ENCODE data around the gene KCNJ13. TPM values are rescaled to one million over a fixed set of nuclear protein-coding genes. Genes with fewer than 3 reads are reported as not detected.

Gene KCNJ13
- polyA plus RNA-seq, 2 of the 4 experiments (the other 2 are of a cell fraction), result not detected

DNA sequence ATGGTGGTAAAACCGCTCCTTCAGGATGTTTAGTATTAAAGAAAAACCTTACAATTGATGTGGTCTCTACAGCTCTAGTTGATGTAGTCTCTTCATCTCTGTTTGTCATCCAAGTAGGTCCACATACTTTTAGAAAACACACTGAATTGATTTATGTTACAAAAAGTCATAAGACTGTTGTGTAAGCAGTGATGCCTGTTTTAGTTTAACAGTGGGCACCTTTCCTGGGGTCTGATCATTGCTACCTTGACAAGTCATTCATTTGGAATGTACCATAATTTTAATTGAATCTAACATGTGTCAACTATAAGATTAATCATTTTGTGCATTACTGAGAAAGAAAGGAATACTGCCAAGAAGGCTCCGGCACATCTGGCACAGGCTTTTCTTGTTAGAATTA is 44.9 kb downstream of the KCNJ13 start (continued):
- TF ChIP-seq, protein P1, sequence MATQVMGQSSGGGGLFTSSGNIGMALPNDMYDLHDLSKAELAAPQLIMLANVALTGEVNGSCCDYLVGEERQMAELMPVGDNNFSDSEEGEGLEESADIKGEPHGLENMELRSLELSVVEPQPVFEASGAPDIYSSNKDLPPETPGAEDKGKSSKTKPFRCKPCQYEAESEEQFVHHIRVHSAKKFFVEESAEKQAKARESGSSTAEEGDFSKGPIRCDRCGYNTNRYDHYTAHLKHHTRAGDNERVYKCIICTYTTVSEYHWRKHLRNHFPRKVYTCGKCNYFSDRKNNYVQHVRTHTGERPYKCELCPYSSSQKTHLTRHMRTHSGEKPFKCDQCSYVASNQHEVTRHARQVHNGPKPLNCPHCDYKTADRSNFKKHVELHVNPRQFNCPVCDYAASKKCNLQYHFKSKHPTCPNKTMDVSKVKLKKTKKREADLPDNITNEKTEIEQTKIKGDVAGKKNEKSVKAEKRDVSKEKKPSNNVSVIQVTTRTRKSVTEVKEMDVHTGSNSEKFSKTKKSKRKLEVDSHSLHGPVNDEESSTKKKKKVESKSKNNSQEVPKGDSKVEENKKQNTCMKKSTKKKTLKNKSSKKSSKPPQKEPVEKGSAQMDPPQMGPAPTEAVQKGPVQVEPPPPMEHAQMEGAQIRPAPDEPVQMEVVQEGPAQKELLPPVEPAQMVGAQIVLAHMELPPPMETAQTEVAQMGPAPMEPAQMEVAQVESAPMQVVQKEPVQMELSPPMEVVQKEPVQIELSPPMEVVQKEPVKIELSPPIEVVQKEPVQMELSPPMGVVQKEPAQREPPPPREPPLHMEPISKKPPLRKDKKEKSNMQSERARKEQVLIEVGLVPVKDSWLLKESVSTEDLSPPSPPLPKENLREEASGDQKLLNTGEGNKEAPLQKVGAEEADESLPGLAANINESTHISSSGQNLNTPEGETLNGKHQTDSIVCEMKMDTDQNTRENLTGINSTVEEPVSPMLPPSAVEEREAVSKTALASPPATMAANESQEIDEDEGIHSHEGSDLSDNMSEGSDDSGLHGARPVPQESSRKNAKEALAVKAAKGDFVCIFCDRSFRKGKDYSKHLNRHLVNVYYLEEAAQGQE (IDR thresholded peaks at IDR 0.05), result no peak
- TF ChIP-seq POLR2A (IDR thresholded peaks at IDR 0.05; ENCODE audit: low read length), result no peak
- no peak for TF ChIP-seq KDM1A (IDR thresholded peaks at IDR 0.05; ENCODE audit: low read depth)
- no peak for TF ChIP-seq NR3C1 (IDR thresholded peaks at IDR 0.05)

DNA sequence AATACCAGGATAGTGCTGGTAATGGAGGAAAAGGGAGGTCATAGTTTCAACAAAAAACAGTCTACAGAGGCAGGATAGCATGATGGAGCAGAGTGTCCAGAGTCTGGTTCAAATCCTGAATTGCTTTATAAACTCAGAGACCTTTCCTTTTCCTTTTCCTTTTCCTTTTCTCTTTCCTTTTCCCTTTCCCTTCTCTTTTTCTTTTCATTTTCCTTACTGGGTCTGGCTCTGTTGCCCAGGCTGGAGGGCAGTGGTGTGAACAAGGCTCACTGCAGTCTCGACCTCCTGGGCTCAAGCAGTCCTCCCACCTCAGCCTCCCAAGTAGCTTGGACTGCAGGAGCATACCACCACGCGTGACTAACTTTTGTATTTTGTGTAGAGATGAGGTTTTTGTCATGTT is 47.6 kb downstream of the KCNJ13 start:
- ChIA-PET CTCF (interaction anchor here (0.9 to 1.1 kb wide), 2 partner anchors 9 to 29 kb away, joined by 3 read pairs; no protein-coding TSS in a partner anchor), POLR2A (no interaction called here)
- no peak for TF ChIP-seq NR3C1 (IDR thresholded peaks at IDR 0.05)
- no peak for TF ChIP-seq FOXS1 (CRISPR knock-in tag; IDR thresholded peaks at IDR 0.05)
- TF ChIP-seq POLR2A (IDR thresholded peaks at IDR 0.05; ENCODE audit: low read length), result no peak
- TF ChIP-seq JUN (IDR thresholded peaks at IDR 0.05), result no peak
- no peak for TF ChIP-seq MYC (IDR thresholded peaks at IDR 0.05; ENCODE audit: borderline replicate concordance, low read length)
- no peak for TF ChIP-seq HOXA7 (CRISPR knock-in tag; IDR thresholded peaks at IDR 0.05)
- no peak for TF ChIP-seq RCOR1 (IDR thresholded peaks at IDR 0.05; ENCODE audit: low read depth, low read length)
- TF ChIP-seq HOXB5 (CRISPR knock-in tag; IDR thresholded peaks at IDR 0.05), result no peak
- TF ChIP-seq KDM5A (IDR thresholded peaks at IDR 0.05), result no peak
- no peak for TF ChIP-seq ZC3H11A (IDR thresholded peaks at IDR 0.05)
- no peak for TF ChIP-seq SMC3 (IDR thresholded peaks at IDR 0.05)
- no peak for TF ChIP-seq ZSCAN20 (CRISPR knock-in tag; IDR thresholded peaks at IDR 0.05)
- TF ChIP-seq, protein P2, sequence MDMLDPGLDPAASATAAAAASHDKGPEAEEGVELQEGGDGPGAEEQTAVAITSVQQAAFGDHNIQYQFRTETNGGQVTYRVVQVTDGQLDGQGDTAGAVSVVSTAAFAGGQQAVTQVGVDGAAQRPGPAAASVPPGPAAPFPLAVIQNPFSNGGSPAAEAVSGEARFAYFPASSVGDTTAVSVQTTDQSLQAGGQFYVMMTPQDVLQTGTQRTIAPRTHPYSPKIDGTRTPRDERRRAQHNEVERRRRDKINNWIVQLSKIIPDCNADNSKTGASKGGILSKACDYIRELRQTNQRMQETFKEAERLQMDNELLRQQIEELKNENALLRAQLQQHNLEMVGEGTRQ (IDR thresholded peaks at IDR 0.05), result no peak
- no peak for TF ChIP-seq MAFK (IDR thresholded peaks at IDR 0.05; ENCODE audit: partially characterized antibody)
- TF ChIP-seq, protein P3, sequence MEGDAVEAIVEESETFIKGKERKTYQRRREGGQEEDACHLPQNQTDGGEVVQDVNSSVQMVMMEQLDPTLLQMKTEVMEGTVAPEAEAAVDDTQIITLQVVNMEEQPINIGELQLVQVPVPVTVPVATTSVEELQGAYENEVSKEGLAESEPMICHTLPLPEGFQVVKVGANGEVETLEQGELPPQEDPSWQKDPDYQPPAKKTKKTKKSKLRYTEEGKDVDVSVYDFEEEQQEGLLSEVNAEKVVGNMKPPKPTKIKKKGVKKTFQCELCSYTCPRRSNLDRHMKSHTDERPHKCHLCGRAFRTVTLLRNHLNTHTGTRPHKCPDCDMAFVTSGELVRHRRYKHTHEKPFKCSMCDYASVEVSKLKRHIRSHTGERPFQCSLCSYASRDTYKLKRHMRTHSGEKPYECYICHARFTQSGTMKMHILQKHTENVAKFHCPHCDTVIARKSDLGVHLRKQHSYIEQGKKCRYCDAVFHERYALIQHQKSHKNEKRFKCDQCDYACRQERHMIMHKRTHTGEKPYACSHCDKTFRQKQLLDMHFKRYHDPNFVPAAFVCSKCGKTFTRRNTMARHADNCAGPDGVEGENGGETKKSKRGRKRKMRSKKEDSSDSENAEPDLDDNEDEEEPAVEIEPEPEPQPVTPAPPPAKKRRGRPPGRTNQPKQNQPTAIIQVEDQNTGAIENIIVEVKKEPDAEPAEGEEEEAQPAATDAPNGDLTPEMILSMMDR (IDR thresholded peaks at IDR 0.05), result no peak
- no peak for TF ChIP-seq CBX8 (IDR thresholded peaks at IDR 0.05)
- TF ChIP-seq SREBF2 (IDR thresholded peaks at IDR 0.05), result no peak
- TF ChIP-seq CHD2 (IDR thresholded peaks at IDR 0.05; ENCODE audit: low read length, partially characterized antibody), result no peak
- FAIRE-seq, result no peak
- Histone ChIP-seq H3K9me3 (no peaks in the 10 kb centered on the region), H3K4me2 (no peak overlapping the region), H3K4me3 (no peak overlapping the region), H3K27ac (no peak overlapping the region), H3K4me1 (no peaks in the 10 kb centered on the region)
- no peak for DNase-seq (ENCODE audit: low read depth in 1 of 2, low spot score in 1 of 2)
- no peak for ATAC-seq
- WGBS (ENCODE audit: missing lambda C conversion rate), result 100% methylated on average over 3 of the region's 3 CpGs

DNA sequence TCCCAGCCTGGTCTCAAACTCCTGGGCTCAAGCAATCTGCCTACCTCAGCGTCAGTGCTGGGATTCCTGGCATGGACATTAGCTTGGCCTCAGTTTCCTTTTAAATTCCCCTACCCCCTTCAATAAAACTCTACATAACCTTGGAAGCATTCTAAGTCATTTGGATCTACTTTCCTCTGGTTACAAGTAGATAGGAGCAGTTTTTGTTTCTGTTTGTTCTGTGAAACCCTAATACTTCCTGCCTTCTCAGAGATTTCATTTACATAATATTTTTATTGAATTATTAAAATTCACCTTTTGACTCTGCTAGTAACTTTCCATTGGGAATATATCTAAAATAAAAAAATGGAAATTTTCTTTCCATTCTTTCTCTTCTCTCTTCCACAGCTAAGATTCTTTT is 53.3 kb downstream of the KCNJ13 start:
- TF ChIP-seq SREBF2 (IDR thresholded peaks at IDR 0.05), result no peak
- no peak for TF ChIP-seq MAFK (IDR thresholded peaks at IDR 0.05; ENCODE audit: partially characterized antibody)
- TF ChIP-seq, protein P4, sequence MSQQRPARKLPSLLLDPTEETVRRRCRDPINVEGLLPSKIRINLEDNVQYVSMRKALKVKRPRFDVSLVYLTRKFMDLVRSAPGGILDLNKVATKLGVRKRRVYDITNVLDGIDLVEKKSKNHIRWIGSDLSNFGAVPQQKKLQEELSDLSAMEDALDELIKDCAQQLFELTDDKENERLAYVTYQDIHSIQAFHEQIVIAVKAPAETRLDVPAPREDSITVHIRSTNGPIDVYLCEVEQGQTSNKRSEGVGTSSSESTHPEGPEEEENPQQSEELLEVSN (IDR thresholded peaks at IDR 0.05; ENCODE audit: borderline replicate concordance, low read depth), result no peak
- TF ChIP-seq PHF8 (IDR thresholded peaks at IDR 0.05; ENCODE audit: borderline replicate concordance, low read depth), result no peak
- no peak for TF ChIP-seq ZSCAN20 (CRISPR knock-in tag; IDR thresholded peaks at IDR 0.05)
- no peak for TF ChIP-seq MYC (IDR thresholded peaks at IDR 0.05; ENCODE audit: borderline replicate concordance, low read length)
- no peaks in the 10 kb centered on the region for H3K9me3 ChIP-seq
- H3K4me1 ChIP-seq, result no peaks in the 10 kb centered on the region
- ATAC-seq (no peak), FAIRE-seq (no peak), DNase-seq (ENCODE audit: low read depth in 1 of 2, low spot score in 1 of 2) (no peak)
- CTCF ChIA-PET, result interaction anchor here (0.8 kb wide), 1 partner anchor 12 kb away, joined by 4 read pairs; no protein-coding TSS in a partner anchor
- POLR2A ChIA-PET, result no interaction called here
- no peak overlapping the region for H3K4me3 ChIP-seq
- no peak overlapping the region for H3K4me2 ChIP-seq
- WGBS (ENCODE audit: missing lambda C conversion rate), result 88% methylated on average over 1 of the region's 1 CpG
- H3K27ac ChIP-seq, result no peak overlapping the region

All from A549 (cell line).